ENCODE data around the gene RPL7A. TPM values are rescaled to one million over a fixed set of nuclear protein-coding genes. Genes with fewer than 3 reads are reported as not detected.
"Not testable (repeated sequence)": the region's sequence is repeated elsewhere in the genome, so short reads cannot be mapped to it uniquely, and the experiment has no call there.

RPL7A gene
- total RNA-seq, 4 donors from 2014 or later: 1,757 to 2,575 (median 2,004) TPM

DNA sequence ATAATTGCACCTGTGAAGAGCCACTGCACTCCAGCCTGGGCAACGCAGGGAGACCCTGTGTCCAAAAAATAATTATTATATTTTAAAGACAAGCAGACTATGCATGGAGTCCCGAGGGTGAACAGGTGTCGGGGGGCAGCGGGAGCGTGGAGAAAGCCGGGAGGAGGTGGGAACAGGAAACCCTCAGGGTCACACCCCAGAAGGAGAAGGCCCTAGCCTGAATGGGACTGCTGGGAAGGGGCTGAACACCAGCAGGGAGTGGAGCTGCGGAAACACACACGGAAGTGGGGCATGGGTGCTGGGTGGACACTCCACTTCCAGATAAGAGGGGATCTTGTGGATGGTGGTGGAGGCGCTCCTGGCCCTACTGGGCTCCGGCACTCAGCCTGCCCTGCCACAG lies 24.8 kb upstream of the RPL7A start:
- H3K36me3 ChIP-seq: peaks cover 0 to 2% (median 0%) of the 10 kb centered on the region in 3 donors
- no peaks in the 10 kb centered on the region for H3K9me3 ChIP-seq
- no peaks in the 10 kb centered on the region for H3K4me1 ChIP-seq
- 79 to 80% methylated on average over 10 of the region's 10 CpGs for WGBS, 2 donors
- no peaks in the 10 kb centered on the region for H3K27me3 ChIP-seq
- no peak overlapping the region for H3K4me3 ChIP-seq
- DNase-seq (ENCODE audit: low spot score in 2 of 2): no peak
- no peak overlapping the region for H3K27ac ChIP-seq
- TF ChIP-seq POLR2A (IDR thresholded peaks at IDR 0.05) (no peak), EP300 (IDR thresholded peaks at IDR 0.05) (no peak)
- TF ChIP-seq, protein P1, sequence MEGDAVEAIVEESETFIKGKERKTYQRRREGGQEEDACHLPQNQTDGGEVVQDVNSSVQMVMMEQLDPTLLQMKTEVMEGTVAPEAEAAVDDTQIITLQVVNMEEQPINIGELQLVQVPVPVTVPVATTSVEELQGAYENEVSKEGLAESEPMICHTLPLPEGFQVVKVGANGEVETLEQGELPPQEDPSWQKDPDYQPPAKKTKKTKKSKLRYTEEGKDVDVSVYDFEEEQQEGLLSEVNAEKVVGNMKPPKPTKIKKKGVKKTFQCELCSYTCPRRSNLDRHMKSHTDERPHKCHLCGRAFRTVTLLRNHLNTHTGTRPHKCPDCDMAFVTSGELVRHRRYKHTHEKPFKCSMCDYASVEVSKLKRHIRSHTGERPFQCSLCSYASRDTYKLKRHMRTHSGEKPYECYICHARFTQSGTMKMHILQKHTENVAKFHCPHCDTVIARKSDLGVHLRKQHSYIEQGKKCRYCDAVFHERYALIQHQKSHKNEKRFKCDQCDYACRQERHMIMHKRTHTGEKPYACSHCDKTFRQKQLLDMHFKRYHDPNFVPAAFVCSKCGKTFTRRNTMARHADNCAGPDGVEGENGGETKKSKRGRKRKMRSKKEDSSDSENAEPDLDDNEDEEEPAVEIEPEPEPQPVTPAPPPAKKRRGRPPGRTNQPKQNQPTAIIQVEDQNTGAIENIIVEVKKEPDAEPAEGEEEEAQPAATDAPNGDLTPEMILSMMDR (IDR thresholded peaks at IDR 0.05): no peak

GRCh38 chr9:133323991-133324703 lies 23.9 kb upstream of the RPL7A start:
- Histone ChIP-seq H3K27me3 (no peaks in the 10 kb centered on the region), H3K27ac (no peak overlapping the region), H3K4me3 (no peak overlapping the region), H3K9me3 (no peaks in the 10 kb centered on the region), H3K4me1 (no peaks in the 10 kb centered on the region), H3K36me3 (peaks cover 0 to 3% (median 0%) of the 10 kb centered on the region in 3 donors)
- no peak for DNase-seq (ENCODE audit: low spot score in 2 of 2)
- TF ChIP-seq, protein P1 (IDR thresholded peaks at IDR 0.05): no peak
- TF ChIP-seq EP300 (IDR thresholded peaks at IDR 0.05): no peak
- no peak for TF ChIP-seq POLR2A (IDR thresholded peaks at IDR 0.05)
- WGBS, 2 donors: 82 to 87% methylated on average over 13 of the region's 13 CpGs

DNA sequence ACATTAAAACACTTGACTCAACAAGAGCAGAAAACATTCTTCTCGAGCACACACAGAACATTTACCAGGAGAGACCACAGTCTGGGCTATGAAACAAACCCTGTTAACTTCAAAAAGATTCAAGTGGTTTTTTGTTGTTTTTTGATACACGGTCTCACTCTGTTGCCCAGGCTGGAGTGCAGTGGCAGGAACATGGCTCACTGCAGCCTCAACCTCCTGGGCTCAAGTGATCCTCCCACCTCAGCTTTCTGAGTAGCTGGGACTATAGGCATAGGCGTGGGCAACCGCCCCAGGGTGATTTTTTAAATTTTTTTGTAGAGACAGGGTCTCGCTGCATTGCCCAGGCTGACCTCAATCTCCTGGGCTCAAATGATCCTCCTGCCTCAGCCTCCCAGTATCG lies 21.0 kb upstream of the RPL7A start:
- not testable (repeated sequence) for DNase-seq (ENCODE audit: low spot score in 2 of 2)

DNA sequence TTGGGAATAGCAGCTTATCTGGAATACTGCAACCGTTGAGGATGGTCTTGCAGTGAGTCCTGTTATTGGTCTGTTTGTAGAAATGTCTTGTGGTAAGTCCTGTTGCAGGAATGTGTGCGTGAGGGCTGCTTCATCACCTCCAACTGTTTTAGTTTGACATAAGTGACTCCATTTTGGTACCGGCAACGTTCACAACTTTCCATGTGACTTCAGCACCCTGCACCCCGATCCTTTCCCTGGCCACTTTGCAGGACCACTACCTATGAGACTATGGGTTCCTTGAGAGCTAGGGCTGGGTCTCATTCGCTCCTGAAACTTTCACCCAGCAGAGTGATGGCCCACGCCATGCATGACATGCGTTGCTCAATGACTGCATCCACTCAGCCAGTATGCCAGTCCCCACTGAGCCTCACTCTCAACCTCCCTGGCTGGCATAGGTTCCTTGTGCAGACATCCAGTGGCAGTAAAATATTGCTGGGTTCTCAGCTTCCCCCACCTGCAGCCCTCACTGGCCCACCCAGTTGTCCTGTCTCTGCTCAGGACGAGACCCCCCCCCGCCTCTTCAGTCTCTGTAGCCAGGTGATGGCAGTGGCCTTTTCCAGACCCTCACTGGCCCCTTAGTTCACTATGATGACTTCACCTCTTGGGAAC lies 20.1 kb upstream of the RPL7A start:
- H3K27ac ChIP-seq: no peak overlapping the region
- no peaks in the 10 kb centered on the region for H3K27me3 ChIP-seq
- peaks cover 0 to 41% (median 18%) of the 10 kb centered on the region in 3 donors for H3K36me3 ChIP-seq
- 89 to 91% methylated on average over 10 of the region's 10 CpGs for WGBS, 2 donors
- no peak for DNase-seq (ENCODE audit: low spot score in 2 of 2)
- no peaks in the 10 kb centered on the region for H3K4me1 ChIP-seq
- H3K9me3 ChIP-seq: no peaks in the 10 kb centered on the region
- no peak overlapping the region for H3K4me3 ChIP-seq
- TF ChIP-seq EP300 (IDR thresholded peaks at IDR 0.05): no peak
- TF ChIP-seq, protein P1 (IDR thresholded peaks at IDR 0.05): no peak
- TF ChIP-seq POLR2A (IDR thresholded peaks at IDR 0.05): no peak

More for the DNA sequence above, 21.0 kb upstream of the RPL7A start:
- not testable (repeated sequence) for H3K4me3 ChIP-seq, H3K9me3 ChIP-seq, H3K27ac ChIP-seq, H3K27me3 ChIP-seq, H3K4me1 ChIP-seq
- peaks cover 0 to 32% (median 8%) of the 10 kb centered on the region in 3 donors for H3K36me3 ChIP-seq
- 89% methylated on average over 6 of the region's 6 CpGs for WGBS, 2 donors

DNA sequence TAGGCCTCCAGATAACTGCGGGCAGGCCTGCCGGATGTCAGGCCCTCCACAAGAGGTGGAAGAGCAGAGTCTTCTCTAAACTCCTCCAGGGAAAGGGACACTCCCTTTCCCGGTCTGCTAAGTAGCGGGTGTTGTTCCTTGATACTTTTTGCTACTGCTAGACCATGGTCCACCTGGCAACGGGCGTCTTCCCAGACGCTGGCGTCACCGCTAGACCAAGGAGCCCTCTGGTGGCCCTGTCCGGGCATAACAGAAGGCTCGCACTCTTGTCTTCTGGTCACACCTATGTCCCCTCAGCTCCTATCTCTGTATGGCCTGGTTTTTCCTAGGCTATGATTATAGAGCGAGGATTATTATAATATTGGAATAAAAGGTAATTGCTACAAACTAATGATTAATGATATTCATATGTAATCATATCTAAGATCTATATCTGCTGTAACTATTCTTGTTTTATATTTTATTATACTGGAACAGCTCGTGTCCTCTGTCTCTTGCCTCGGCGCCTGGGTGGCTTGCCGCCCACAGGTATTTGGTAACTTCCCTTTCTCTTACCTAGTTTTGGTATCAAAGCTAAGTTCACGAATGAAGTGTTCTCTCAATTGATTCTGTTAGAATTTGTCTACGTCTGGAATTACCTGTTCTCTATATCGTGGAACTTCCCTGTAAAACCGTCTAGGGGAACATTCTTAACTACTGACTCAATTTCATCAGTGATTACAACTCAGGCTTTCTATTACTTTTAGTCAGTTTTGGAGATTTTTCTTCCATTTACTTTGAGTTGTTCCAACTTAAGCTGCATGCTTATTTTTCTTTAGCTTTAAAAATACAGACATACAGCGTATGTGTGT lies 18.5 kb upstream of the RPL7A start:
- H3K9me3 ChIP-seq; H3K27me3 ChIP-seq; H3K4me3 ChIP-seq; DNase-seq (ENCODE audit: low spot score in 2 of 2); H3K27ac ChIP-seq: not testable (repeated sequence)
- Histone ChIP-seq H3K36me3 (peaks cover 4 to 57% (median 31%) of the 10 kb centered on the region in 3 donors), H3K4me1 (peaks cover 0 to 13% (median 9%) of the 10 kb centered on the region in 4 donors)
- WGBS, 2 donors: 52 to 54% methylated on average over 21 of the region's 21 CpGs
- TF ChIP-seq, protein P1 (IDR thresholded peaks at IDR 0.05): peak; percentile 33 to 61 (median 54)

Measured in tibial nerve (tissue), 4 donors.